Activated T-helper 1 cell treated with anti-CD3 and anti-CD28 coated beads, Interleukin-12 subunit alpha, Interleukin-12 subunit beta, Interleukin-2, Interleukin-4 antibody, amounts not matched to agents 30 ng/mL and 10 ng/mL and 1 ng/mL, durations not matched to agents 14 hours and 24 hours and 36 hours (primary cell): Measurements from ENCODE around the gene TBC1D16. TPM values are rescaled to one million over a fixed set of nuclear protein-coding genes. Genes with fewer than 3 reads are reported as not detected.

Experiments
- DNase-seq: peaks from one replicate; pipeline ENCODE4 v3.0.0; 2021; ENCODE audit warnings: low spot score
- H3K27ac Mint-ChIP-seq: one replicate; pipeline ENCODE4 v1.8.0; 2021; ENCODE audit warnings: mild to moderate bottlenecking, mixed read lengths
- H3K27me3 Mint-ChIP-seq: one replicate; pipeline ENCODE4 v1.8.0; 2022; ENCODE audit warnings: mild to moderate bottlenecking, moderate library complexity, mixed read lengths; ENCODE audit not compliant: insufficient read depth
- H3K36me3 Mint-ChIP-seq: one replicate; pipeline ENCODE4 v1.8.0; 2021; ENCODE audit warnings: low read depth, mixed read lengths
- H3K4me1 Mint-ChIP-seq: one replicate; pipeline ENCODE4 v1.8.0; 2021; ENCODE audit warnings: low read depth, mixed read lengths
- H3K4me3 Mint-ChIP-seq: one replicate; pipeline ENCODE4 v1.8.0; 2021; ENCODE audit warnings: mild to moderate bottlenecking, moderate library complexity, mixed read lengths
- H3K9me3 Mint-ChIP-seq: one replicate; pipeline ENCODE4 v1.8.0; 2021; ENCODE audit warnings: mixed read lengths
- intact Hi-C: fragments of 100-400 bp; cut with micrococcal nuclease; formaldehyde crosslinking; loops from one replicate; pipeline ENCODE4 v1.15.1; 2024
- total RNA-seq: library from RNA; stranded (reverse); gene quantifications from 2 replicates; pipeline ENCODE4 v1.2.3, GENCODE V29; 2022

The TBC1D16 gene
- total RNA-seq, 1 donor from 2014 or later, result 1.9 TPM

DNA sequence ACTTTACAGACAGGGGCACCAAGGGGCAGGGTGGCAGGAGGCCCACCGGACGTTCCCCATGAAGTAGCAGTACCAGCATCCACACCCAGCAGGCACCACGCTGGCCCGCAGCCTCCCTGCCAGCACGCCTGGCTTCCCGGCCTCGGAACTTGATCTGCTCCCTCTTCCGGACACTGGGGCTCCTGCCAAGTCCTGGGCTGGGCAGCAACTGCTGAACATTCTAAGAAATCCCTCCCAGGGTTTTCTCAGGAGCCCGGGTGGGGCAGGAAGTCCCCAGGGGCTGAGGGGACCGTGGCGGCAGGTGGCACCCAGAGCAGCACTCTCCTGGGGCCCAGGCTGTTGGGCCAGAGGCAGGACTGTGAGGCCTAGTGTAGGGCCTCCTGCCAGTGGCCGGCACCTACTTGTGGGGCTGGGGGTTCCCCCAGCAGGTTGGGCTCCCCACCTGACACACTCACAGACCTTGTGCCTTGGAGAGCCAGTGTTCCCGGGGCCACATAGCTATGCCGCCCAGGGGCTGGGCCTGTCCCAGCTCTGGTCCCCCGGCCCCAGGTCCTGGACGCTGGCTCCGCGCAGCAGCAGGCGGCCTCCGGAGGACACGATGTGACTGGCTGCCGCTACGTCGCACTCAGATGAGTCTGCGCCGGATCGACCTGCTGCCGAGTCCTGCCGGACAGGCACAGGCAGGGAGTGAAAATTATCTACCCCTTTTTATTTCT, 110.3 kb downstream of the TBC1D16 start:
- H3K36me3 Mint-ChIP-seq, result no peaks in the 10 kb centered on the region
- peaks cover 12% of the 10 kb centered on the region for H3K27me3 Mint-ChIP-seq
- H3K27ac Mint-ChIP-seq, result no peak overlapping the region
- no peaks in the 10 kb centered on the region for H3K4me1 Mint-ChIP-seq
- no peak for DNase-seq
- H3K4me3 Mint-ChIP-seq, result no peak overlapping the region
- H3K9me3 Mint-ChIP-seq, result no peaks in the 10 kb centered on the region
- intact Hi-C loops, result loop anchor here (10.0 kb wide), 1 partner anchor 81 kb away; no protein-coding TSS in a partner anchor

DNA sequence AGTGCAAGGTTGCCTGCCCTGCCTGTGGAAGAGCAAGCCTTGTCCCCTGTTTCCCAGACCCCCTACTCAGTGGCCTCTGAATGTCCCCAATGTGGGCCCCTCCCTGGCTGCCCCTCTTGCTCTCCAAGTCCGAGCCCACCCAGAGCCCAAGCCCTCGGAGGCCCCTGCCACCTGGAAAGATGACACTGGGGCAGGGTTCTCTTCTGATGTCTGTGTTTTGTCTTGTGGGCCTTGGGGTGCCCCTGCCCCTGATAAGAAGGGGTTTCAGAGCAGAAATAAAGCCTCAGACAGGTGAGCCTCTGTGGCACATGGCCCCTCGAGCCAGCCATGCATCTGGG, 111.1 kb downstream of the TBC1D16 start:
- no peaks in the 10 kb centered on the region for H3K36me3 Mint-ChIP-seq
- no peak for DNase-seq
- peaks cover 11% of the 10 kb centered on the region for H3K27me3 Mint-ChIP-seq
- H3K4me3 Mint-ChIP-seq, result no peak overlapping the region
- no peaks in the 10 kb centered on the region for H3K4me1 Mint-ChIP-seq
- intact Hi-C loops, result loop anchor here (10.0 kb wide), 1 partner anchor 80 kb away; no protein-coding TSS in a partner anchor
- H3K9me3 Mint-ChIP-seq, result no peaks in the 10 kb centered on the region
- H3K27ac Mint-ChIP-seq, result no peak overlapping the region

DNA sequence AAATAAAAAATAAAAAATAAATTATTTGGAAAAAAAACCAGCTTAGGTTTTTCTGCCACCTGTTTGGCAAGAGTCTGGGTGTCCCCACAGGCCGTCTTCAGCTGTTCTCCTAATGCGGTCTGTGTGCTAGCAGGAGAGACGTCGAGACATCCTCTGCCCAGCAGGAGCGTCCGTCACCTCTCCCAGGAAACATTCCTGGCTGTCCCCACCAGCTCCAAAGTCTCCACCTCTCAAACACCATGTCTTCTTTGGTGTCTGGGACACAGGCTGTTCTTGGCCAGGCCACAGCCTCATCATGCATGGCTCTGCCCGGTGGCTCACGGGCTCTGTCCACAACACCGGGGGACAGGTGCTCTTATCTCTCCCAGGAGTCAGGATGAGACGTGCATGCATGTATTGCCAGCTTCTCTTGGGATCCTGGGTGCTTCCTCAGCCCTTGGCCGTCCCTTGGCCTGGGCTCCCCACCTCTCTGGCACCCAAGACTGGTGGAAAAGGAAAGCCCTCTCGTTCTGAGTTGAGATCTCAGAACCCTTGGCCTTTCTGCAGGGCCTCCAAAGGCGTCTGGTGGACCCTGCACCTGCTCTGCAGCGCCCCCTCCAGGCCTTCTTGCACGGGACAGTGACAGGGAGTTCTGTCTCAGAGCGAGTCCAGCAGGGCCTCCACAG, 111.6 kb downstream of the TBC1D16 start:
- DNase-seq, result peak; percentile 14
- Mint-ChIP-seq H3K27me3 (peaks cover 6% of the 10 kb centered on the region), H3K9me3 (no peaks in the 10 kb centered on the region), H3K4me1 (no peaks in the 10 kb centered on the region), H3K27ac (no peak overlapping the region), H3K36me3 (no peaks in the 10 kb centered on the region), H3K4me3 (no peak overlapping the region)
- intact Hi-C loops, result loop anchor here (10.0 kb wide), 1 partner anchor 79 kb away; no protein-coding TSS in a partner anchor

DNA sequence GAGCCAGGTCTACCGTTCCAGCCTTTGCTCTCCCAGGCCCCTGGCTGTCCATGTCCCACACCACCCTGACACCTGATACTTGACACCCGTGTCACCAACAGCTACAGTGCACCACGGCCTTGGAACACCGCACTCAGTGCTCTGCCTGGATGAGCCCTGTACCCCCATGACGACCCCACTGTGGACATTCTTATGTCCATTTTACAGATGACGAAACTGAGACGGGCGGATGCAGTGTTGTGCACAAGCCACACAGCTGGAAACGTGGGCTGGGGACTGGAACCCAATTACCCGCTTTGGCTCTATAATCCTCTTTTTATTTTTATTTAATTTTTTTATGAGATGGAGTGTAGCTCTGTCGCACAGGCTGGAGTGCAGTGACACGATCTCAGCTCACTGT, 112.9 kb downstream of the TBC1D16 start:
- H3K27ac Mint-ChIP-seq, result no peak overlapping the region
- H3K9me3 Mint-ChIP-seq, result no peaks in the 10 kb centered on the region
- no peaks in the 10 kb centered on the region for H3K36me3 Mint-ChIP-seq
- peaks cover 2% of the 10 kb centered on the region for H3K27me3 Mint-ChIP-seq
- intact Hi-C loops, result loop anchor here (10.0 kb wide), 1 partner anchor 78 kb away; no protein-coding TSS in a partner anchor
- H3K4me1 Mint-ChIP-seq, result no peaks in the 10 kb centered on the region
- H3K4me3 Mint-ChIP-seq, result no peak overlapping the region
- no peak for DNase-seq

DNA sequence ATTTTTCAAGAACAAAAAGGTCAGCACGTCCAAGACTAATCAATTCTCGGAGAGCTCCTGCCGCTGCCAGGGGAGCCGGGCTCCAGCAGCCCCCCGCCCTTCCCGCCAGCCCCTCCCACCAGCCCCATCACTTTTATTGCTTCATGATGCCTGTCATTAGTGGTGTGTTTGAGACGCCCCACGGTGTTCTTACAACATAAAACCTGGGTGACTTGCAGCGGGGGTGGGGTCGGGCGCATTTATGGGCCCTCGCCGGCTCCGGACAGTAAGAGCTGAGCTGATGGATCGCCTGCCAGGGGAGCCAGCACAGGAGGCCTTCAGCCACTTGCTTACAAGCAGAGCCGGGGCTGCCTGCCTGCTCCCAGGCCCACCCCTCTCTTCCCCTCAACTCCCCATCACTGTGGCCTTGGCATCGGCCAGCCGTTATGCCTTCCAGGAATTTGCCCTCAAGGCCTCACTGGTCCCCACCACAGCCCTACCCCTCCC, 113.5 kb downstream of the TBC1D16 start:
- Mint-ChIP-seq H3K36me3 (no peaks in the 10 kb centered on the region), H3K9me3 (no peaks in the 10 kb centered on the region), H3K27me3 (peaks cover 2% of the 10 kb centered on the region), H3K27ac (no peak overlapping the region), H3K4me1 (no peaks in the 10 kb centered on the region), H3K4me3 (no peak overlapping the region)
- DNase-seq, result no peak
- intact Hi-C loops, result loop anchor here (10.0 kb wide), 1 partner anchor 77 kb away; no protein-coding TSS in a partner anchor

DNA sequence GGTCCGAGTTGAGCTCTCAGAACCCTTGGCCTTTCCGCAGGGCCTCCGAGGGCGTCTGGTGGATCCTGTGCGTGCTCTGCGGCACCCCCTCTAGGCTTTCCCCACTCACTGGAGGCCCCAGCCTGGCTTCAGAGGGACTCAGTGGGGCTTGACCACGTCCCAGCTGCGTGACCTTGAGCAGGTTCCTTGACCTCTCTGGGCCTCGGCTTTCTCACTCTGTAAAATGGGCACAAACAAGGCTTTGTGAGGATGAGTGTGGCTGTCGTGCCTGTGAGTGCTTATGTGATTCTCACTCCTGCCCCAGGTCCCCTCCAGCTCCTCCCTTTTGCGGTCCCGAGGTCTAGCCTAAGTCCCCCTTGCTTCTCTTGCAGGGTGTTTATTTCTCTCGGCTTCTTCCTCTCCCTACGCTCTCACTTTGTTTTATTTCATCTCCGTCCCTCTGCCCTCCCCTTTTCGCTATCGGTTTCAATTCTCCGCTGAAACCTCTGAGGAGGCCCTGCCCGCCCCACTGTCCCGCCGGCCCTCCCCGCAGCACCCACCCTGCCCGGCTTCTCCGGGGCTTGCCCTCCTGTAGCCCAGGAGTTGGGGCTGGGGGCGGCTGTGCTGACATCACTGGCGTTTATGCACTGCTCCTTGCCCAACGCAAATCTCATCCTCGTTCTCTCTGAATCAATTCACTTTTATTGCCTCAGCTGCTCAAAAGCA, 114.1 kb downstream of the TBC1D16 start:
- Mint-ChIP-seq H3K27me3 (peaks cover 2% of the 10 kb centered on the region), H3K27ac (peak overlapping the region; percentile 65), H3K4me3 (no peak overlapping the region), H3K4me1 (no peaks in the 10 kb centered on the region), H3K36me3 (no peaks in the 10 kb centered on the region), H3K9me3 (no peaks in the 10 kb centered on the region)
- no peak for DNase-seq
- intact Hi-C loops, result loop anchor here (10.0 kb wide), 1 partner anchor 77 kb away; no protein-coding TSS in a partner anchor

DNA sequence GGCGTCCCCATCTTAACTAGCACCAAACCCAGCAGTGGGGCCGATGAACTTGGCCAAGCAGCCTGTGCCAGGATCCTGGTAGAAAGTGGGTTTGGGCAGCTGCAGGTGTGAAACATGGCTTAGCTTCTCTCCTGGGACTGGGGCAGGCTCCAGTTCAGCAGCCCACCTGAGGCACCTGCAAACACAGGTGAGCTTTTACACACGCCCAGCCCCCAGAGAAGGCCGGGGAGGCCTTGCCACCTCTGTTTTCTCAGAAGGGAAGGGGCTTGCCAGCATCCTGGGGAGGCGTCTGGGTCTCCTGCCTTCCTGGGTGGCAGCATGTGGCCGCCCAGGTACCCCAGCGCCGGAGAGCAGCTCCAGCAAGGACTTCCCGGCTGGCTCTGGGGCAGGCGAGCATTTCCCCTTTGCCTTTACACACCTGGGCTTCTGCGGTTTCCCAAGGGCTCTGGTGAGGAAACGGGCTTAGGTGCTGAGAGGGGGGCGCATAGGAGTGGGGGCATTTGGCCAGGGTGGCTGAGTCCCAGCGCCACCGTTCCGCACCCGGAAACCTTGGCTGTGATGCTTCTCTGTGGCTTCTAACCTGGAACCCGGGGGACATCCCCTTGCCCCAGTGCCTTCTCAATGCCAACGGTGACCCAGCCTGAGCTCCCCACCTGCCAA, 114.8 kb downstream of the TBC1D16 start:
- H3K36me3 Mint-ChIP-seq, result no peaks in the 10 kb centered on the region
- intact Hi-C loops, result loop anchor here (10.0 kb wide), 1 partner anchor 76 kb away; no protein-coding TSS in a partner anchor
- no peaks in the 10 kb centered on the region for H3K4me1 Mint-ChIP-seq
- H3K27ac Mint-ChIP-seq, result no peak overlapping the region
- no peak overlapping the region for H3K4me3 Mint-ChIP-seq
- H3K27me3 Mint-ChIP-seq, result peaks cover 2% of the 10 kb centered on the region
- H3K9me3 Mint-ChIP-seq, result no peaks in the 10 kb centered on the region
- DNase-seq, result no peak

DNA sequence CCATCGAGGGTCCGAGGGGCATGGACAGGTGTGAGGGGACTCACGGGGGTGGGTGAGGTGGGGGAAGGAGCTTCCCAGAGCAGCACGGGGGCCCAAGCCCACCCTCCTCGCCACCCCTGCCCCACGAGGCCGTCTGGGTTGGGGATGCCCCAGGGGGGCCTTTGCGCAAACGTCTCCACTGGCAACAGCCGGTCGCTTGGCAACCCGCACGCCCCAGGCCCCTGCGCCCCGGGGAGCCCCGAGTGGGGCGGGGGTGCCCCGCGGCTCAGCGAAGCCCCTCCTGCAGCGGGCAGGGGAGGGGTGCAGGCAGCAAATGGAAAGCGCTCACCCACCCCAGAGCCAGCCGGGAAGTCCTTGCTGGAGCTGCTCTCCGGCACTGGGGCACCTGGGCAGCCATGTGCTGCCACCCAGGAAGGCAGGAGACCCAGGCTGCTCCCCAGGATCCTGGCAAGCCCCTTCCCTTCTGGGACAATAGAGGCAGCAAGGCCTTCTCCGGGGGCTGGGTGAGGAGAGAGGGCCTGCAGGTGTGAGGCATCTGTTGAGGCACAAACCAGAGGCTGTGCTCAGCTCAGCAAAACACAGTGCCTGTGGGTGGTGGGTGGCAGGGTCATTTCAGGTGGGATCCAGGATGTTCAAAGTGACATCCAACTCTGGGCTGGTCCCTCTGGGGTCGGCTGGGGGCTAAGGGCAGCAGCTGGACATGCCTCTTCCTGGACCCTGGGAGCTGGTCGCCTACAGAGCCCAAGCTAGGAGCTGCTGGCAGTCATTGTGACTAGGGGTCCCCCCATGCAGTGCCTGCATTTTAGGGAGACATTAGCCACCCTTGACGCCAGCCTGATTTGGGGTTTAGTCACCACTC, 115.6 kb downstream of the TBC1D16 start:
- intact Hi-C loops, result loop anchor here (10.0 kb wide), 1 partner anchor 75 kb away; no protein-coding TSS in a partner anchor
- DNase-seq, result no peak

DNA sequence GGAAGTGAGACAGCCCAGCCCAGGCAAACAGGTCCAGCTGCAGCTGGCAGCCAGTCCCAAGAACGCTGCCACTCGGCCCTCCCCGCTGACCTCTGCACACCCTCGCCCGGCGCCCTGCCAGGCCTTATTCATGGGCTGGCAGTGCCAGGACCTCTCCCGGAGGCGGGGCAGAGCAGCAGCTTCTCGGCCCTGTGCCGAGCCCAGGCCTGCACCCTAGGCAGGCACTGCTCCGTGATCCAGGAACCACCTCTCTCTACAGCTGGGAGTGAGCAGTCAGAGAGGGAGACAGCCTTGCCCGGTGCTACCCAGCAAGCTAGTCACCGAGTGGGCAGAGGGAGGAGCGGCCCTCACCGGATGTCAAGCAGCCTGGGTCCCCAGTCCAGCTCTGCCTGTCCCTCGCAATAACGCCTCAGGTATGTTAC, 116.5 kb downstream of the TBC1D16 start:
- Mint-ChIP-seq H3K27ac (no peak overlapping the region), H3K36me3 (no peaks in the 10 kb centered on the region), H3K4me3 (no peak overlapping the region), H3K4me1 (no peaks in the 10 kb centered on the region), H3K27me3 (peaks cover 2% of the 10 kb centered on the region), H3K9me3 (no peaks in the 10 kb centered on the region)
- no peak for DNase-seq
- intact Hi-C loops, result no loop called here

More for the DNA sequence above, 115.6 kb downstream of the TBC1D16 start:
- H3K27ac Mint-ChIP-seq, result no peak overlapping the region
- no peaks in the 10 kb centered on the region for H3K36me3 Mint-ChIP-seq
- H3K4me3 Mint-ChIP-seq, result no peak overlapping the region
- H3K4me1 Mint-ChIP-seq, result no peaks in the 10 kb centered on the region
- H3K9me3 Mint-ChIP-seq, result no peaks in the 10 kb centered on the region
- H3K27me3 Mint-ChIP-seq, result peaks cover 2% of the 10 kb centered on the region

DNA sequence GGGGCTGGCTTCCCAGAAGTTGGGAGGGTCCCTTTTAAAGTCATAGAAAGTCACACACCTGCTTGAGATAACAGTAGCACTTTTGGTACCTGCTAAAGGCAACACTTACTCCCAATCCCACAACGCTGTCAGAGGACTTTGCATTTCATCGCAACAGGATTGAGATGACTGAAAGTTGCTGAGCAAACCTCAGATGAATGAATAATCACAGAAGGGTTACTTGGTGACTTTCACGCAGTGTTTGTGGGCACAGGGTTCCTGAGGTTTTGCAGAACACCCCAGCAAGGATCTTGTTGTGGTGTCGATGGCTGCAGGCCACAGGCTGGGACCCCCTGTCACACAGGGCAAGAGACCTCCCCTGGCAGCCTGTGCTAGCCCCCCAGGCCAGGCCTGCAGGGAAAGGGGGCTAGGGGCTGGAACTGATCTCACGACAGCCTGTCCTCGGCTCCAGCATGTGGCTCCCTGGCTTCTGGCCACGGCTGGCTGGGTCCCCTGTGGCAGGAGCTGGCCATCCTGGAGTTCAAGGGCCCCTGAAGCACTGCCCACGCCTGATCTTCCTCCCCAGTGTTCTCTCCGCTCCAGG, 117.0 kb downstream of the TBC1D16 start:
- intact Hi-C loops, result no loop called here
- no peak overlapping the region for H3K4me3 Mint-ChIP-seq
- H3K27me3 Mint-ChIP-seq, result peaks cover 3% of the 10 kb centered on the region
- no peak overlapping the region for H3K27ac Mint-ChIP-seq
- DNase-seq, result no peak
- no peaks in the 10 kb centered on the region for H3K4me1 Mint-ChIP-seq
- H3K9me3 Mint-ChIP-seq, result no peaks in the 10 kb centered on the region
- no peaks in the 10 kb centered on the region for H3K36me3 Mint-ChIP-seq

DNA sequence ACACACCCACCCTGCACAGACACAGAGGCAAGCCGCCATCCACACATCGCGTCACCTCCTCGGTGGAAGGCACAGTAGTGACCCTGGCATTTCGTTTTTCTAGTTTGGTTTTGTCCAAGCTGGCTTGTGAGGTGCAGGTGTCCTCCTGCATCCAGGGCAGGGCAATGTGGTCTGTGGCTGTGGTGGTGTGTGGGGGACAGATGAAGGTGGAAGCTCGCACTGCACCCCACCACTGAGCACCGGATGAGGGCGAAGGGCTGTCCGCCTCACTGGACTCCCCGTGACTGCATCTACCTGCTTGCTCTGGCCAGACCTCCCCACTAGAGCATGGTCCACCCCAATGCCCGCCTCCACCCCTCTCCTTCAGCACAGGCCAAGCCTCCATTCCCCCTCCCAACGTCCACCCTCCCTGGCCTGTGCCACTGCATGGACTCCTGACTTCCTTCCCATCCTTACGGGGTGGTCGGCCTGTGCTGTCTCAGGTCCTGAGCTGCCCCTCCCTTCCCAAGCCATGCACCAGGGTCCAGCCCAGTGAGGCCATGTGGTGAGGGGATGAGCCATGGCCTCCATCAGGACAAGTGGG, 117.7 kb downstream of the TBC1D16 start:
- Mint-ChIP-seq H3K9me3 (no peaks in the 10 kb centered on the region), H3K27me3 (peaks cover 7% of the 10 kb centered on the region), H3K36me3 (no peaks in the 10 kb centered on the region), H3K4me3 (no peak overlapping the region), H3K27ac (no peak overlapping the region), H3K4me1 (no peaks in the 10 kb centered on the region)
- DNase-seq, result no peak
- intact Hi-C loops, result no loop called here
